GM21825 (cell line): ENCODE results near the gene CTSZ.

ENCODE experiments used
- ATAC-seq: cut with Tn5 transposase; IDR thresholded peaks from one replicate; pipeline ENCODE4 v1.9.1; 2021; ENCODE audit warnings: mild to moderate bottlenecking, moderate library complexity; ENCODE audit not compliant: unreplicated experiment

The CTSZ gene

DNA sequence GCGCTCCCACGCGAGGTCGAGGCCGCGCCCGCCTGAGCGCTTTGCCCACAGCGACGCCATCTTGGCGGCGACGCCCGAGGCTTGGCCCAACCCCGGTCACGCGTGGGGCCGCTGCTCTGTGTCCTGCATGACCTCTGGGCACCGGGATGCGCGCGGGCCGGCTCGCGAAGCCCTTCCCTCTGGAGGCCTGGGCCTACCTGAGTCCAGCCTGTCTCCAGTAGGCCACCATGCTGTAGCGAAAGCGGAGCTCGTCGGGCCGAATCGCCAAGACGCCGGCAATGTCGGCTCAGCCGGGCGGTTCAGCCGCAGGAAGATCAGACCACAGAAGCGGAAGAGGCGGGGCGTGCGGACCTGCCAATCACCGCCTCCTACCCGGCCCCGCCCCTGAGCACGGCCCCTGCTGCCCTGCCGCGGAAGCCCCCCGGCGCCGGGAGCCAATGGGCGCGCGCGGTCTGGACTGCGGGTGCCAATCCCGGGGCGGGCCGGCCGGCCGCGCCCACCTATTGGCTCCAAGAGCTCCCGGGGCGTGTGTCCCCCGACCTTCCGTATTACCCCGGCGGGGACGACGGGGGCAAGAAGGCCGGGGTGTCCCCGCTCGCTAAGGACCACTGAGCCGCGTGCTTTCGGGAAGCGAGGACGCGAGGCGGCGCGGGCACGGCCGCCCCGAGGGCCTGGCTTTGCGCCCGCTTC lies 25.1 kb upstream of the CTSZ start, which contains the start of gene ATP5F1E:
Gene ATP5F1E, minus strand, starts transcription at position 313 of the 690 bp plus-strand sequence. Its CDS starts 84 bp downstream, at position 229.
- peak; percentile 94 for ATAC-seq

DNA sequence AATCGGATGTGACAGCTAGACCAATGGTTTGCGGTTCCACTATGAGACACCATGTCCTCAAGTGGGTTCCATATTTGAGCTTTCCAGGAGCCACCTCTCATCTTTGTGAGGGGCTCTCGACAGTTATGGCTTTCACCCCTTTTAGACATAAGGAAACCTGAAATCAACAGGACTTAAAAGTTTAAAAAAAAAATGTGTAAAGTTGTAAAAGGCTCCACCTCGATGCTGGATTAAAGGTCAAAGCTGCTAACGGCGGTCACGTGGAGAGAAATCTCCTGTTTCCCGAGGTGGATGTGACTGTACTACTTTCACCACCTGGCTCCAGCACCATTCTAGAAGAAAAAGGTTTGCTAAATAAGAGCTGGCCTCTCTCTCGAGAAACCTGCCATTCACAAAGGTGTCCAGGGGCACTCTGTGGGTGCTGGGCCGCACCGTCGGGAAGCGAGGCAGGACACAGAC lies 24.5 kb upstream of the CTSZ start:
- ATAC-seq, result no peak

DNA sequence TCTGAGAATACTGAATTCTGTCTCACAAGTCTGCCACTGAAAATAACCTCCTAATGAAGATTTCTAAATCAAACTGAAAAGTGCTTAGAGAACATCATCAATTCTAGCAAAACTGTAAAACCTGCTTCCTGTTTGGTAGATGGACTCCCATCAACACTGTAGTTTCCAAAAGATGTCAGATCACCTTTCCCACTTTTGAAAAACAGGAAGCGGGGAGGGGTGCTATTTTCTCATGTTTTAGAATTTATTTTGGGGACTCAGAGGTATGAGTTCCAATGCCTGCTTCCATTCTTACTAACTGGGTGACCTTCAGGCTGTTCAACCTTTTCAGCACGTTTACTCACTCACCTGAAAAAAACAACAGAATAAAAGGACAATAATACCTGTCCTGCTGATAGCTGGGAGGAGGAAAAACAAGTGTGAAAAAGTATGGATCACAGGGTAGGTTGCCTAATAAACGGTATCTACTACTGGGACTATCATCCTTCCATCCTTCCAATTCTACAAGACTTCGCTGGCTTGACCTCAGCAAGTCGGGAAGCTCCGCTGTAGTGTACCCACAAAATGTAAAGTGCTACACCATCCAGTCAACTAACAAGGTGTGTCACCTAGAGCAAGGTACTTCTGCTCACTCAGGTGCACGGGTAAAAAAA lies 24.0 kb upstream of the CTSZ start:
- ATAC-seq, result no peak

DNA sequence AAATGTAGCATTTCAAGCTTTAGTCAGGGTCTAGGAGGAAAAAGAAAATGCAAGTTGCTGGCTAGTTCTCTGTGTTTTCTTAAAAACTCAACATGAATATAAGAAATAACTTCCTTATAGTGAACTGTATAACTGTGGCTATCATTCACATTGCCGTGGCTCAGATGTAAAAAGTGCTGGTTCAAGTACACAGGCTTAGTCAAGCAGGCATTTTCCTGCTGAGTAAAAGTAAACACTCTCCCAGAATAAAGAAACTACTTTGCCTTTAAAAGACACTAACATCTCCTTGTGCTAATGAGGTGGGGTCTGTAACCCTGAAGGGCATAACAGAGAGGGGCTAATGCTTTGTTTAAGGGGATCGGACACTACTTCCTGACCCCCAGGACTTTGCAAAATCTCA lies 21.8 kb upstream of the CTSZ start:
- ATAC-seq, result no peak

DNA sequence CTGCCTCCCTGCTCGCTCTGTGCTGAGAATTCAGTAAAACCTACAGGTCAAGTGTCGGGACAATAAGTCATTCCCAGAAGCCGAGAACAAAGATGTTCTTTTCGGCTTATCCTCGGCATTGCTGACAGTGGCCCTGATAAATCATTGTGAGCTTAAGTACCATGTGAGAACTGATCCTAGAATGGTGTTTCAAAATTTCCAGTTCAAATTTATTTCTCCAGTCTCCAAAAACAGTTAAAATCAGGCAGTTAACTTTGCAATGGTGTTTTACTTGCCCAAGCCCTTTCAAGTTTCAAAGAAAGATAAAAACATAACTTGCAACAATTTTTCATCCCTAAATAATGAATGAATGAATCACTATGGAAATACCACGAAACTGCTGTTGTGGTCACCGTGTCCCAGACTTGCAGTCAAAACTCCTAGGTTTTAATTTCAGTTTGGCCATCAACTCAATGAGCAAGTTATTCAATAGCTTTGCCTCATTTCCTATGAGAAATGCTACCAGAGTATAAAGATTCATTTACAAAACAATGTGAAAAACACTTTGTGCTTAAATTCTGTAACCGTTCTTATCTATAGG lies 20.8 kb upstream of the CTSZ start:
- no peak for ATAC-seq

DNA sequence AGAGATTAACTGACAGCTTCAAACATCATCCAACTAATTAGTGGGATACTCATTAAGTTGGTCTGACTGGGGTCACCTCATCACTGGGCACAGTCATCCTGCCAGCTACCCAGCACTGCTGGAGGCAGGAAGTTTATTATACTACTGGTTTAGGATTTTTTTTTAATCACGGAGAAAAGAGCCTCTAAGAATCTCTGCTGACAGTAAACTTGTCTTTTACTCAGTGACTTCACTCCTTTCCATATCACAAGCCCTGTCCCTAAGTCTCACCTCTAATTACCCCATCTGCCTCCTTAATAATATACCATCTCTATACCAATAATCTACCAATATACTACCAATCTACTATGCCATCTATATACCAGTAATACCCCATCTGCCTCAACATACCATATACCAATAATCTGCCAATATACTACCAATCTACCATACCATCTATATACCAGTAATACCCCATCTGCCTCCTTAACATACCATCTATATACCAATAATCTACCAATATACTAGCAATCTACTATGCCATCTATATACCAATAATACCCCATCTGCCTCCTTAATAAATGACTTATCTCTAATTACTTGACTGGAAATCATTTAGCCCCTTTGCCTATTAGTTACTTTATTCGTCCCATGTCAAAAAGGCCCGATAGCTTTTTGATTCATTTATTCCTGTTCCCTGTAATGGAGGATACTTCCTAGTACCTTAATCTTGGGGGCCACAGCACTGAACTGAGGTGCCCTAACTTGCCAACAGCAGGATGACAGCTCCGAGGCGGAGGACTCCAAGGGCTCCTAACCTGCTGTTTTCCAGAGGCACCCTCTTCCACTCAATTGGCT lies 20.1 kb upstream of the CTSZ start:
- ATAC-seq, result no peak

DNA sequence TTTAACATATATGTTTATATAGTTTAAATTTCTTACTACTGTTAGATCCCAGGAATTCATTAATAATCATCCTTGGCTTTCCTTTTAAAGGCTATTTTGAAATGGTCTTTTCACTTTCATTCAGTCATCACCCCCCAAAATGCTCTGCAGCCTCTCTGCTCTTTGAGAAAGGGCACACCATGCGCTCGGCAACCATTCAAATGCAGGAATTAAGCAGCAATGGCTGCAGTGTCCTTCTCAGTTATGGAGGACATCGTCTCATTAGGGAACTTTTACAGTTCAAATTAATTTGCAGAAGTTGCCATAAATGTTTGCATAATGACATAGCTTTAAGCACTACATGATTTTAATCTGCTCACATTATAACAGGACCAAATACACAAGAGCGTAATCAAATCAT lies 18.5 kb upstream of the CTSZ start:
- no peak for ATAC-seq

DNA sequence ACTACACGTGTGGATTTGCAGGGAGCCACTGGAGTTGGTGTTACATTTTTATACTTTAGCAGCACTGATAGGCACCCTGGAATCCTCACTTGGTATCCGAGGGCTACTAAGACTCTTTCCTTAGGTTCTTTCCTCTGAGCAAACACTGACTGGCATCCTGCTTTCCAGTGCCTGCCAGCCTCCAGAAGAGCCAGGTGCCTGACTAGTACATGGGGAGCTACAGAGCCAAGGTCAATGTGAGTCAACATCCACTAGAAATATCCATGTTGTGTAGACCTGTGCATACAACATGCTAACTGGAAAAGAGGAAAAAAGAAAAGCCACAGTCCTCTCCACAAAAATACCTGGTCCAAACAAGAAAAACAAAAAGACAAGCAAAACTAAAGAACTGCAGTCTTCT lies 18.0 kb upstream of the CTSZ start:
- ATAC-seq, result no peak

DNA sequence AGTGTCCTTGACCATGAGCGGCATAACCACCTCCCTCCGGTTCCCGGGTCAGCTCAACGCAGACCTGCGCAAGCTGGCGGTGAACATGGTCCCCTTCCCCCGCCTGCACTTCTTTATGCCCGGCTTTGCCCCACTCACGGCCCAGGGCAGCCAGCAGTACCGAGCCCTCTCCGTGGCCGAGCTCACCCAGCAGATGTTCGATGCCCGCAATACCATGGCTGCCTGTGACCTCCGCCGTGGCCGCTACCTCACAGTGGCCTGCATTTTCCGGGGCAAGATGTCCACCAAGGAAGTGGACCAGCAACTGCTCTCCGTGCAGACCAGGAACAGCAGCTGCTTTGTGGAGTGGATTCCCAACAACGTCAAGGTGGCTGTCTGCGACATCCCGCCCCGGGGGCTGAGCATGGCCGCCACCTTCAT lies 17.1 kb upstream of the CTSZ start:
- ATAC-seq, result no peak

DNA sequence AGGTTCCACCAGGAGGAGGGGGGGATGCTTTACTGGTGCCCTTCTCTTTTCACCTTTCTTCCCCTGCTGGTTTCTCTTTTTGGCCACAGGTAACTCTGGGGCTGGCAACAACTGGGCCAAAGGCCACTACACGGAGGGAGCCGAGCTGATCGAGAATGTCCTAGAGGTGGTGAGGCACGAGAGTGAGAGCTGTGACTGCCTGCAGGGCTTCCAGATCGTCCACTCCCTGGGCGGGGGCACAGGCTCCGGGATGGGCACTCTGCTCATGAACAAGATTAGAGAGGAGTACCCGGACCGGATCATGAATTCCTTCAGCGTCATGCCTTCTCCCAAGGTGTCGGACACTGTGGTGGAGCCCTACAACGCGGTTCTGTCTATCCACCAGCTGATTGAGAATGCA lies 16.6 kb upstream of the CTSZ start:
- ATAC-seq, result no peak

DNA sequence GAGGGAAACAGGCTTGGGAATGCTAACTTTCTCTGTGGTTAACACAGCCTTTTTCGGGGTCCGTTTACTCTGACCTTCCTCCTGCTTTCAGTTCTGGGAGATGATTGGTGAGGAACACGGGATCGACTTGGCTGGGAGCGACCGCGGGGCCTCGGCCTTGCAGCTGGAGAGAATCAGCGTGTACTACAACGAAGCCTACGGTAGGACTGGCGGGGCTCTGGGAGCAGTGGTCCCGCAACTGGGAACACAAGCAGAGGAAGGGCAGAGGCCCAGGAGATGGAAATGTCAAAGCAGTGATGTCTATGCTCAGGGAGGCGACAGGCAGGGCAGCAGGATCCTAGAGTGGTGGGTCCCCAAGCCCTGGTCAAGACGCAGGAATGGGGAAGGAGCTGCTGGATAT lies 15.7 kb upstream of the CTSZ start:
- ATAC-seq, result no peak

DNA sequence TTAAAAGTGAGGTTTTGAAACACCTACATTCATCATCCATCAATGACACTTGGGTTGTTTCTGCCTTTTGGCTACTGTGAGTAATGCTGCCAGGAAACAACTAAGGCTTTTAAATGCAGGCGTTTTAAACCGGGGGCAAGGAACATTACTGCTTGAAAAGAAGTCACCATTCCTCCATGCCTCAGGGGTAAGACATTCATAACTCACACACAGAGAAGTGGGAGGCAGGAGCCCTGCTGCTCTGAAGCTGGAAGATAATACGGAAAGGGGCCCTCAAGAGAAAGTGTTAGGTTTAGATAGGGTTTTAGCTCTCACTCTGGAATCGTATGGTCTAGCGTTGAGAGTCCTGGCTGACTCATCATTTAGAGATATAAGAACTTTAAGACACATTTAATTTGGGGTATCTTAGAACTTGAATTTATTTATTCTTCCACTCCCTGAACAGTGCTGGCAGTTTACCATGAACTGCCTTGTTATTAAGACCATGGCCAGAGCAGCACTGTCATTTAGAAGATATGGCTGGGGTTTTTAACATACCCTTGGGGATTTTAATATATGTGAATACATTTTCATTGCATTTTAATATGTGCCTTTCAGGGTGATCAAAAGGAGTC lies 14.0 kb upstream of the CTSZ start:
- no peak for ATAC-seq

DNA sequence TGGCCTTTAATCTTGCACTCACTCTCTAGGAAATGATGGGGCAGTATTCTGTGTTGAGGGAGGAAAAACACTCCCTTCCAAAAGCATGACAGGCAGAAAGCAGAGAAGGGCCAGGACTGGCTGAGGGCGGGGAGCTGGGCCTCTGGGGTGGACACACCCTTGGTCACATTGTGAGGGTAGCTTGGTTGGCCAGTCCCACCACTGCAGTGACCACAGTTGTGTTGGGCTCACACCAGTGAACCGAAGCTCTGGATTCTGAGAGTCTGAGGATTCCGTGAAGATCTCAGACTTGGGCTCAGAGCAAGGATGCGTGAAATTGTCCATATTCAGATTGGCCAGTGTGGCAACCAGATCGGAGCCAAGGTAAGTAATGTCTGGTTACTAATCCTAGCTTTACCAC lies 12.2 kb upstream of the CTSZ start, which contains the start of gene TUBB1:
Gene TUBB1, plus strand, starts transcription at position 213 of the 400 bp plus-strand sequence. Its CDS starts 94 bp downstream, at position 307.
- no peak for ATAC-seq

DNA sequence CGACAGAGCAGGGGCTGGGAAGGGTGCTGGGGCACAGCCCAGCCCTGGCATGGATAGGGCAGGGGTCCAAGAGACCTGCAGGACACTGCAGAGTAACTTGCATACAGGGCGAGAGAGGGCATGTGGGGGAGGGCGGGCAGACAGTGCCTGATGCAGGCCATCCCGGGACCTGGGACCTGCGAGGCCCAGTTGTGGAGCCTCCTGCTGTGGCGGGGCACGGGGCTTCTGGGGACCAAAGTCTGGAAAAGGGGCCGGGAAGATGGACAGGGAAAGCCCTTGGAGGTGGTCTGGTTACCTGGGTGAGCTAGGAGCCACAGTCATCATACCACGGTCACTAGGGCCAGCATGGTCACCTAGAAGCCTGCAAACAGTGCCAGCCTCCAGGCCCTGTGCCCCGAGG lies 11.8 kb upstream of the CTSZ start:
- no peak for ATAC-seq

DNA sequence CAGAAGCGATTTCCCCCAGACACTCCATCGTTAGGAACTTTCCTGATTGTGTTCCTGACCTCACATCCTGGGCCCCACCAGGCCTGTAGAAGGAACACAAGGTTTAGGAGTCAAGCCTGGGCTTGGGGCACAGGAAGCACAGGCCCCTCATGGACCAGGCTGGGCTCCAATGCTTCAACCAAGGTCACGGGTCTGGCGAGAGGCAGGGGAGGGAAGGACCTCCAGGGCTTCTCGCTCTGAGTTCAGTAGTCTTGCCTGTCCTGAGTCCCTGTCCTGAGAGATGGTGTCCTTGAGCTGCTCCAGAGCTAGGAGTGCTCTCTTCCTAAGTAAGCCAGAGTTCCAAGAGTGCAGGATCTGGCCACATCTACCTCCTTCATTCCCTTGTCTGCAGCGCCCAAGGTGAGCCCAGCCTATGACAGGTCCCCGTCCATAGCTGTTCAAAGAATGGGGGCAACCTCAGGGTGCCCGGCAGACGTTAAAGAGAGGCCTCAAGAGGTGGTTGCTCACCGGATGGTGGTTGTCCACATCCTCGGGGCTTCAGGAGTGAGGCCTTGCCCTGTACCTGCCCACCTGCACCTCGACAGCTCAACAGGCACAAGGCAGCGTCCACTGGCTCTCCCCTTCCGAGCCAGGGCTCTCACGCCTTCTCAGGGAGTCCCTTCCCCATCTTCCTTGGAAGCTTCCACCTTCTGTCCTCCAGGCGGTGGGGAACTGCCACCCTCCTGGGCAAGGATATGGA lies 10.6 kb upstream of the CTSZ start:
- no peak for ATAC-seq

DNA sequence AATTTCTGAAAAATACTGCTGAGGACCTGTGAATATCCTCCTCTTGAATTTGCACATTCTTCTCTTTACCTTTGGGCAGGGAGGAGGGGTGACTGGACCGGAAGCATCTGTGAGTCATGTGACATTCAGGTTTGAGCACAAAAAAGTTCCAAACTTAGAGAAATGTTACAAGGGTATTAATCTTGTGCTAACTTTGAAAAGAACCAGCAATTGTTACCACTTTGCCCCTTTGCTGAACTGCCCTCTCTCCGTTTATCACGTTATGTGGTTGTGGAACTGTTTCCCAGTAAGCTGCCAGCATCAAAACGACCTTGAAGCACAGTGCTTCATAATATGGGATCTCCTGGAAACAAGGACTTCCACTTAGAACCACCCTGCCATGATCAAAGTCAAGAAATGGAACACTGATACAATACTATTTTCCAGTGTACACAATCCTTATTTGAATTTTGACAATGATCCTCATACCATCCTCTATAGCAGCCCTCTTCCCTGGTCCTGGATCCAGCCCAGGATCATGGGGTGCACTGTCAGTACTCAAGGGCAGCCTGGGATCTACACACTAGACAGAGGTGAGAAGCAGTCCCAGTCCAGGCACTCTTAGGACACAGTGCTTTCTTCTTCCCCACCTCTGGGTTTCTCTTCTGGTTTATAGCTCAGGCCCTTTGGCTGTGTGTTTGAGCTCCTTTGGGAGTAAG lies 9.9 kb upstream of the CTSZ start:
- ATAC-seq, result no peak

DNA sequence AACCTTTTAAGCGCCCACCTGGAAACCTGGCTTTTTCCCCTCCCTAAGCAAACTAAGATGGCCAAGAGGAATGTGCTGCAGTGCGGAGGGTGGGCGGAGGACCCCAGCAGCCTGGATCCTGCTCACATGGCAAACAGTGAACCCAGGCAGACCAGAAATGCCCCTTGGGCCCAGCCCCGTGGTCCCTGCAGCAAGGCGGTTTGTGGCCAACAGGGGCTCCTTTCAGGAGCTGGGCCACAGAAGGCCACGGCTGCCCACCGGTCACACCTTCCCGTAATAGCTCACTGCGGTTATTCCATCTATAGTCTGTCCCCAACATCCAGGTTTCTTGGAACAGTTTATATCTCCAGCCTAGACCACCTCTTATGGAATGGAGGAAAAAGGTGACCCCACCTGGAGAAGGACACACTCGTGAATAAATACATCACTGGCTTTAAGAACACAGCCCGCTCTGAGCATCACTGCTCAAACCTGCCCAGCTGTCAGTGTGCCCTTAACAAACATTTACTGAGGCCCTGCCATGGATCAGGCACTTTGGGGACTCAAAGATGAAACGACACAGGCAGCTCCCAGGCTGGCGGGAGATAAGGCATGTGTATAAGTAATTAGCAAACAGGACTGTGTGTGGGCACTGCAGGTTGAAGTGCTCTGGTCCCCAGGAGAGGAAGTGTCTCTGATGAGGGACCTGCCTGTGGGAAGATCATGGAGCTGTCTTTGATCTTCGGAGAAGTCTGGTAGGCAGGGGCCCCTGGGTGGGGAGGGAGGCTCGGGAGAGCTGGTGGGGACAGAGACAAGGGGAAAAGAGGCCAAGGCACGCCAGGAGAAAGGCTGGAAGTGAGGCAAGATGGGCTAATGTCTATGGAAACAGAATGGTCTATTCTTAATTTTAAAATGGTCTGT lies 9.0 kb upstream of the CTSZ start:
- ATAC-seq, result no peak

DNA sequence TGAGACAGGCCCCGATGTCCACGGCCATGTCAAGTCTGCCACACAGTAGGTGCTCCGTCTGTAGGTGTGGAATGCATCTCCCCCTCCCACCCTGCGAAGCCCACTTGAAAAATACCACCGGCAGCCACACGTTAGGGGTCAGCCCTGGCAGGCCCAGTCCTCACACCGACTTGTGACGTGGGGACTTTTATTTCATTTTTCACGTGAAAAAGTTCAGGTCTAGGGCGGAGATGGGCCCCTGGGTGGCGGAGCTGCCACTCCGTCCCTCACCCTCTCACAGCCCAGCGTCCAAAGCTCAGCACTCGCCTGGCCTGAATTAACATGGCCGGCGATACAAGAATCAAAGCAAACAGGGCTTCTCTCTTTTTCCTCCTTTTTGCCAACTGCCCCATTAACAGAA lies 8.4 kb upstream of the CTSZ start:
- no peak for ATAC-seq
